Astrocyte of the spinal cord (primary cell): ENCODE measurements around the gene TP53TG5.

Experiments used
- DNase-seq: peaks from one replicate; pipeline ENCODE4 v3.0.0; 2011; ENCODE audit warnings: low read depth, low spot score
- H3K4me3 ChIP-seq: 2 replicates; pipeline ENCODE4 v1.5.1; 2011; ENCODE audit warnings: low read depth, mild to moderate bottlenecking, low read length, moderate library complexity
- in situ Hi-C: cut with HindIII; loops from 2 replicates; pipeline ENCODE4 v1.10.0; 2017; ENCODE audit warnings: low sequenced_read_pairs
- TF ChIP-seq, protein P1 (sequence below): IDR thresholded peaks from 2 replicates; pipeline ENCODE4 v1.5.1; 2012; ENCODE audit warnings: low read depth, mild to moderate bottlenecking, low read length, inconsistent platforms

TP53TG5 gene

GRCh38 chr20:45394221-45395113, 16.3 kb upstream of the TP53TG5 start:
- in situ Hi-C loops: no loop called here
- H3K4me3 ChIP-seq: no peak overlapping the region
- TF ChIP-seq, protein P1, sequence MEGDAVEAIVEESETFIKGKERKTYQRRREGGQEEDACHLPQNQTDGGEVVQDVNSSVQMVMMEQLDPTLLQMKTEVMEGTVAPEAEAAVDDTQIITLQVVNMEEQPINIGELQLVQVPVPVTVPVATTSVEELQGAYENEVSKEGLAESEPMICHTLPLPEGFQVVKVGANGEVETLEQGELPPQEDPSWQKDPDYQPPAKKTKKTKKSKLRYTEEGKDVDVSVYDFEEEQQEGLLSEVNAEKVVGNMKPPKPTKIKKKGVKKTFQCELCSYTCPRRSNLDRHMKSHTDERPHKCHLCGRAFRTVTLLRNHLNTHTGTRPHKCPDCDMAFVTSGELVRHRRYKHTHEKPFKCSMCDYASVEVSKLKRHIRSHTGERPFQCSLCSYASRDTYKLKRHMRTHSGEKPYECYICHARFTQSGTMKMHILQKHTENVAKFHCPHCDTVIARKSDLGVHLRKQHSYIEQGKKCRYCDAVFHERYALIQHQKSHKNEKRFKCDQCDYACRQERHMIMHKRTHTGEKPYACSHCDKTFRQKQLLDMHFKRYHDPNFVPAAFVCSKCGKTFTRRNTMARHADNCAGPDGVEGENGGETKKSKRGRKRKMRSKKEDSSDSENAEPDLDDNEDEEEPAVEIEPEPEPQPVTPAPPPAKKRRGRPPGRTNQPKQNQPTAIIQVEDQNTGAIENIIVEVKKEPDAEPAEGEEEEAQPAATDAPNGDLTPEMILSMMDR: no peak
- DNase-seq: no peak

- TF ChIP-seq, protein P1: no peak
- H3K4me3 ChIP-seq: no peak overlapping the region
- in situ Hi-C loops: no loop called here
- no peak for DNase-seq
These were observed 14.6 kb upstream of the TP53TG5 start for GRCh38 chr20:45392733-45393132.

GRCh38 chr20:45391559-45391958, 13.4 kb upstream of the TP53TG5 start:
- no peak overlapping the region for H3K4me3 ChIP-seq
- TF ChIP-seq, protein P1: no peak
- DNase-seq: no peak
- in situ Hi-C loops: no loop called here

- no peak overlapping the region for H3K4me3 ChIP-seq
- no peak for DNase-seq
- TF ChIP-seq, protein P1: no peak
- in situ Hi-C loops: no loop called here
These were observed 12.8 kb upstream of the TP53TG5 start for GRCh38 chr20:45390931-45391330.

DNA sequence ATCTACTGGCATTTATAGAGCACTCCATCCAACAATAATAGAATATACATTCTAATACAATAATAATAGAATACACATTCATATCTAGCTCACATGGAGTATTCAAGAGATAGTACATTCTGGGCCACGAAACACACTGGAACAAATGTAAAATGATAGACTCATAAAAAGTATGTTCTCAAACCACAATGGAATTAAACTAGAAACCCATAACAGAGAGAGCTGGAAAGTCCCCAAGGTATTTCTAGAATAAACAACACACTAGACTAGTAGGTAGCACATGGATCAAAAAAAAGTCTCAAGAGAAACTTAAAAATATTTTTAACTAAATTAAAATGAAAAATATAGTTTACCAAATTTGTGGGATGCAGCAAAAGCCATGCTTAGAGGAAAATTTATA, 9.1 kb upstream of the TP53TG5 start:
- no peak for DNase-seq
- in situ Hi-C loops: no loop called here
- no peak overlapping the region for H3K4me3 ChIP-seq
- TF ChIP-seq, protein P1: no peak

DNA sequence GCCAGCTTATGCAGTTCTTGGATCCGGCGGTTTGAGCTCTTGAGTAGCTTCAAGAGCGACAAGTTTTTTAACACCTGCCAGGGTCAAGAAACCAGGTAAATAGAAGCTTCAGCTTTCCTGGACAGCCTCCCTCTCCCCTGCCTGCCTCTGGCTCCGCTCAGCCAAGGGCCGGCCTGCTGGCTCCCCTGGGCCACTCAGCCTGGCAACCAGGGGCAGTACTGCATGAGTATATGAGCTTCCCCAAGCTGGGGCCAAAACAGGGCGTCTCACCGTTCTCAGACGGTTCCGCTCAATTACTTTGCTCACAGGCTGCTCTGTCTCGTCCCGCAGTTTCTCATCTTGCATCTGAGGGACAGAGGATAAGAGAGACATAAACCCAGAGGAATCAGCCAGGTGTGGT, 856 bp downstream of the TP53TG5 start:
- H3K4me3 ChIP-seq: no peak overlapping the region
- in situ Hi-C loops: no loop called here
- no peak for DNase-seq
- TF ChIP-seq, protein P1: no peak
